ENCODE results near the gene BRMS1. TPM values are rescaled to one million over a fixed set of nuclear protein-coding genes. Genes with fewer than 3 reads are reported as not detected.
"Not testable (repeated sequence)": the region's sequence is repeated elsewhere in the genome, so short reads cannot be mapped to it uniquely, and the experiment has no call there.

BRMS1 gene
- total and polyA plus RNA-seq, 2 donors (not counting 1 experiment from before 2014, with no cell fraction given) = 25.7 to 43.9 TPM

- TF ChIP-seq EZH2 (IDR thresholded peaks at IDR 0.05; ENCODE audit: low read length, missing control alignments) = no peak
- TF ChIP-seq CTCF (conservative IDR thresholded peaks at IDR 0.05 in 1 of 2, IDR thresholded peaks at IDR 0.05 in 1 of 2; ENCODE audit: low read depth in 1 of 2, low read length in 2 of 2) = no peak
- no peaks in the 10 kb centered on the region for H3K79me2 ChIP-seq (ENCODE audit: control insufficient read depth, insufficient read depth, low read length)
- H2AFZ ChIP-seq (ENCODE audit: low read length) = no peak overlapping the region
- H3K36me3 ChIP-seq (ENCODE audit: control insufficient read depth, insufficient read depth, low read length) = no peaks in the 10 kb centered on the region
- no peaks in the 10 kb centered on the region for H3K9me3 ChIP-seq (ENCODE audit: control insufficient read depth, insufficient read depth, low read depth, low read length)
- no peaks in the 10 kb centered on the region for H3K4me1 ChIP-seq (ENCODE audit: control insufficient read depth, extremely low read depth, insufficient read depth, low read length)
- no peak overlapping the region for H3K4me2 ChIP-seq (ENCODE audit: extremely low read depth, insufficient read depth, low read length)
- DNase-seq (ENCODE audit: low read depth in 2 of 2) = no peak
- H3K27me3 ChIP-seq (ENCODE audit: control insufficient read depth, insufficient read depth, low read length) = no peaks in the 10 kb centered on the region
- H3K9ac ChIP-seq (ENCODE audit: insufficient read depth, low read length) = no peak overlapping the region
- no peak overlapping the region for H3K4me3 ChIP-seq (replicated peaks in 1 of 4; ENCODE audit: control extremely low read depth in 1 of 4, insufficient read depth in 1 of 4, low read depth in 3 of 4, low read length in 4 of 4)
- H4K20me1 ChIP-seq (ENCODE audit: control insufficient read depth, extremely low read depth, insufficient read depth, low read length) = no peaks in the 10 kb centered on the region
- no peak overlapping the region for H3K27ac ChIP-seq (ENCODE audit: insufficient read depth, low read length)
Observed at GRCh38 chr11:66360406-66361073, 15.6 kb upstream of the BRMS1 start.

- no peak overlapping the region for H3K4me2 ChIP-seq (ENCODE audit: extremely low read depth, insufficient read depth, low read length)
- DNase-seq (ENCODE audit: low read depth in 2 of 2) = no peak
- H3K4me1 ChIP-seq (ENCODE audit: control insufficient read depth, extremely low read depth, insufficient read depth, low read length) = no peaks in the 10 kb centered on the region
- H3K27ac ChIP-seq (ENCODE audit: insufficient read depth, low read length) = no peak overlapping the region
- H3K9me3 ChIP-seq (ENCODE audit: control insufficient read depth, insufficient read depth, low read depth, low read length) = no peaks in the 10 kb centered on the region
- H3K4me3 ChIP-seq (replicated peaks in 1 of 4; ENCODE audit: control extremely low read depth in 1 of 4, insufficient read depth in 1 of 4, low read depth in 3 of 4, low read length in 4 of 4) = no peak overlapping the region
- H3K79me2 ChIP-seq (ENCODE audit: control insufficient read depth, insufficient read depth, low read length) = no peaks in the 10 kb centered on the region
- TF ChIP-seq CTCF (conservative IDR thresholded peaks at IDR 0.05 in 1 of 2, IDR thresholded peaks at IDR 0.05 in 1 of 2; ENCODE audit: low read depth in 1 of 2, low read length in 2 of 2) (no peak), EZH2 (IDR thresholded peaks at IDR 0.05; ENCODE audit: low read length, missing control alignments) (no peak)
- H2AFZ ChIP-seq (ENCODE audit: low read length) = no peak overlapping the region
- H4K20me1 ChIP-seq (ENCODE audit: control insufficient read depth, extremely low read depth, insufficient read depth, low read length) = no peaks in the 10 kb centered on the region
- H3K9ac ChIP-seq (ENCODE audit: insufficient read depth, low read length) = no peak overlapping the region
- no peaks in the 10 kb centered on the region for H3K27me3 ChIP-seq (ENCODE audit: control insufficient read depth, insufficient read depth, low read length)
- no peaks in the 10 kb centered on the region for H3K36me3 ChIP-seq (ENCODE audit: control insufficient read depth, insufficient read depth, low read length)
Observed at GRCh38 chr11:66359662-66360087, 14.8 kb upstream of the BRMS1 start.

- not testable (repeated sequence) for DNase-seq (ENCODE audit: low read depth in 2 of 2); H3K4me1 ChIP-seq (ENCODE audit: control insufficient read depth, extremely low read depth, insufficient read depth, low read length); H3K36me3 ChIP-seq (ENCODE audit: control insufficient read depth, insufficient read depth, low read length); H3K4me2 ChIP-seq (ENCODE audit: extremely low read depth, insufficient read depth, low read length); H3K4me3 ChIP-seq (replicated peaks in 1 of 4; ENCODE audit: control extremely low read depth in 1 of 4, insufficient read depth in 1 of 4, low read depth in 3 of 4, low read length in 4 of 4); H4K20me1 ChIP-seq (ENCODE audit: control insufficient read depth, extremely low read depth, insufficient read depth, low read length); H3K27ac ChIP-seq (ENCODE audit: insufficient read depth, low read length); H3K9me3 ChIP-seq (ENCODE audit: control insufficient read depth, insufficient read depth, low read depth, low read length); H2AFZ ChIP-seq (ENCODE audit: low read length); H3K79me2 ChIP-seq (ENCODE audit: control insufficient read depth, insufficient read depth, low read length); H3K27me3 ChIP-seq (ENCODE audit: control insufficient read depth, insufficient read depth, low read length); H3K9ac ChIP-seq (ENCODE audit: insufficient read depth, low read length)
Observed at GRCh38 chr11:66350560-66351235, 5.8 kb upstream of the BRMS1 start.
